Mesendoderm (in vitro differentiated cells): ENCODE measurements around the gene PLPPR1.

Source experiments
- DNase-seq: peaks from one replicate; pipeline ENCODE4 v3.0.0; 2013
- H2AK5ac ChIP-seq: 2 replicates; pipeline ENCODE4 v1.6.1; 2013; ENCODE audit warnings: low read length, inconsistent platforms
- H2BK120ac ChIP-seq: 2 replicates; pipeline ENCODE4 v1.6.1; 2013; ENCODE audit warnings: low read depth, mild to moderate bottlenecking, low read length, moderate library complexity, mixed read lengths
- H2BK15ac ChIP-seq: replicated peaks from 2 replicates; pipeline ENCODE4 v1.6.1; 2013; ENCODE audit warnings: low read depth, mild to moderate bottlenecking, moderate library complexity
- H2BK5ac ChIP-seq: 2 replicates; pipeline ENCODE4 v1.6.1; 2013; ENCODE audit warnings: low read length, inconsistent platforms
- H3K18ac ChIP-seq: 2 replicates; pipeline ENCODE4 v1.6.1; 2013; ENCODE audit warnings: mild to moderate bottlenecking, low read length, mixed read lengths
- H3K23ac ChIP-seq: one replicate; pipeline ENCODE4 v1.6.1; 2013; ENCODE audit warnings: low read length
- H3K27ac ChIP-seq: 2 replicates; pipeline ENCODE4 v1.5.1; 2013; ENCODE audit warnings: low read depth, mild to moderate bottlenecking, inconsistent platforms, low read length, moderate library complexity
- H3K27me3 ChIP-seq: 2 replicates; pipeline ENCODE4 v1.6.1; 2013; ENCODE audit warnings: low read length, control low read depth, mild to moderate bottlenecking, inconsistent platforms; ENCODE audit not compliant: insufficient read depth, poor library complexity
- H3K36me3 ChIP-seq: 2 replicates; pipeline ENCODE4 v1.6.1; 2013; ENCODE audit warnings: low read length, inconsistent platforms; ENCODE audit not compliant: control insufficient read depth, insufficient read depth
- H3K4ac ChIP-seq: one replicate; pipeline ENCODE4 v1.6.1; 2013; ENCODE audit warnings: low read depth, mild to moderate bottlenecking, low read length, moderate library complexity
- H3K4me1 ChIP-seq: 2 replicates; pipeline ENCODE4 v1.6.1; 2013; ENCODE audit warnings: low read depth, low read length, inconsistent platforms; ENCODE audit not compliant: control insufficient read depth
- H3K4me2 ChIP-seq: 2 replicates; pipeline ENCODE4 v1.6.1; 2013; ENCODE audit warnings: low read length
- H3K4me3 ChIP-seq: 2 replicates; pipeline ENCODE4 v1.5.1; 2013; ENCODE audit warnings: mild to moderate bottlenecking, low read length
- H3K56ac ChIP-seq: one replicate; pipeline ENCODE4 v1.6.1; 2013; ENCODE audit warnings: low read length
- H3K79me1 ChIP-seq: 2 replicates; pipeline ENCODE4 v1.6.1; 2013; ENCODE audit warnings: low read length, inconsistent platforms
- H3K79me2 ChIP-seq: 2 replicates; pipeline ENCODE4 v1.6.1; 2013; ENCODE audit warnings: mild to moderate bottlenecking, low read length; ENCODE audit not compliant: control insufficient read depth, insufficient read depth
- H3K9ac ChIP-seq: 2 replicates; pipeline ENCODE4 v1.6.1; 2013; ENCODE audit warnings: low read length, inconsistent platforms
- H4K5ac ChIP-seq: one replicate; pipeline ENCODE4 v1.6.1; 2013; ENCODE audit warnings: low read length
- H4K8ac ChIP-seq: one replicate; pipeline ENCODE4 v1.6.1; 2013; ENCODE audit warnings: low read depth, mild to moderate bottlenecking, control low read depth, low read length, moderate library complexity
- WGBS: extraction: QIAGEN DNeasy Blood & Tissue Kit; methylation state at CpG from one replicate; pipeline ENCODE4 v1.1.7; 2013; ENCODE audit warnings: low lambda C conversion rate, missing lambda C conversion rate; ENCODE audit not compliant: insufficient coverage; ENCODE audit errors: extremely low coverage; 5-methylcytosine and 5-hydroxymethylcytosine counted together

The PLPPR1 gene

DNA sequence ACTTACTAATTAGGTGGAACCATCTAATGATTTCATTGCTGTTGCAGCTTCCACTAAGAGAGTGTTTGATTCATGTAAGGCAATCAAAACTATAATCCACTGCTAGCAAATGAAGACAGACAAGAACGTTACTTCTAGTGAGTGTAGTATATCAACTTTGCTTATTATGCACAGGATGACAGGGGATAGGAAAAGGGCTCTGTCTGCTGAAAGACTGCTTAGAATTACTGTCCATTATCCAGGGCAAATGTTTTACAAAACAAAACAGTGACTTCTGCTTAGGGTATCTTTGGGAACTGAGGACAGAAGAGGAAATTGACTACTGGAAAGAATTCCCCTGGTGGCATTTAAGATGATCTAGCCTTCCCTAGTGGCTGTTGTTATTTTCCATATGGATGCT is 40.2 kb downstream of the PLPPR1 start:
- Histone ChIP-seq H3K4me2 (no peak overlapping the region), H3K4ac (no peak overlapping the region), H3K4me1 (peaks cover 2% of the 10 kb centered on the region), H2BK15ac (no peak overlapping the region), H4K8ac (no peak overlapping the region), H3K27ac (no peak overlapping the region), H3K4me3 (no peak overlapping the region), H3K56ac (no peak overlapping the region), H2BK120ac (no peak overlapping the region), H3K9ac (no peak overlapping the region), H4K5ac (no peak overlapping the region), H3K18ac (no peak overlapping the region), H3K79me2 (no peaks in the 10 kb centered on the region), H2AK5ac (no peak overlapping the region), H3K36me3 (no peaks in the 10 kb centered on the region), H3K27me3 (no peaks in the 10 kb centered on the region), H3K23ac (no peak overlapping the region), H2BK5ac (no peak overlapping the region), H3K79me1 (no peaks in the 10 kb centered on the region)
- no peak for DNase-seq
- no CpG with 5 or more reads among the region's 1 CpG for WGBS

DNA sequence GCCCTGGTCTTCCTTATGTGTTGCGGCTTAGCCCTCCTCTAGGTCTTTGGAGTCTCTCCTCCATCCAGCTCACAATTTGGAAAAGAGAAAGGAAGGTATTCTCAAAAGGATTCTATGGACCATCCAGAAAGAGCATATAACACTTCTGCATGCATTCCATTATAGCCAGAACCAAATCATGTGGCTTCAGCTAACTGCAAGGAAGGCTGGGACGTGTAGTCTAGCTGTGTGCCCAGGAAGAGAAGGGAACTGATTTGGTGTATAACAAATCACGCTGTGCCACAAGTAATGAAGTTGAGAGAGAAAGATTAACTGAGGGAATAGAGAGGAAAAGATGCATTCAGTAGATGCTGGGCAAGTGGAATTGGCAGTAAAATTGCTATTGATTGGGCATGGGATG is 43.7 kb downstream of the PLPPR1 start:
- Histone ChIP-seq H3K79me2 (no peaks in the 10 kb centered on the region), H3K23ac (no peak overlapping the region), H2AK5ac (no peak overlapping the region), H3K9ac (no peak overlapping the region), H4K5ac (no peak overlapping the region), H2BK120ac (no peak overlapping the region), H3K79me1 (no peaks in the 10 kb centered on the region), H3K56ac (no peak overlapping the region), H2BK5ac (no peak overlapping the region), H4K8ac (no peak overlapping the region), H3K27me3 (no peaks in the 10 kb centered on the region), H3K4me1 (peaks cover 2% of the 10 kb centered on the region), H3K4me2 (no peak overlapping the region), H3K18ac (no peak overlapping the region), H2BK15ac (no peak overlapping the region), H3K4ac (no peak overlapping the region), H3K36me3 (no peaks in the 10 kb centered on the region), H3K4me3 (no peak overlapping the region), H3K27ac (no peak overlapping the region)
- DNase-seq = no peak
- WGBS = no CpG with 5 or more reads among the region's 3 CpGs

DNA sequence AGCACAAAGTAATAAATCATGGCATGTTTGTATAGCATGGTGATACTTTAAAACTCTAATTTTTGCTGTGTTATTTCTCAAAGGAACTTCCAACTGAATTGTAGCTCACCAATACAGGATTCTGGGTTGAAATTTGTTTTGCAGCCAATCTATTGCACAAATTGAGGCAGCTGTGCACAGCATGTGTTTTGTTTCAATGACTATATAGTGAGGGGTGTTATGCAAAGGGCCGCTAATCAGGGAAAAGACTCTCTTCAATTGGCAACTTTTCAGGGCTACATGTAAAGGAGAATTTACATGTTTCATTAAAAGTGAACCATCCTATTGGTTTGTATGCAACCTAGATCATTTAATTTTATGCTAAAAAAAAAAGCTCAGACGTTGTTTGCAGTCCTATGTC is 44.6 kb downstream of the PLPPR1 start:
- Histone ChIP-seq H3K79me1 (no peaks in the 10 kb centered on the region), H3K4ac (no peak overlapping the region), H4K5ac (no peak overlapping the region), H2AK5ac (no peak overlapping the region), H3K4me3 (no peak overlapping the region), H3K56ac (no peak overlapping the region), H2BK5ac (no peak overlapping the region), H3K79me2 (no peaks in the 10 kb centered on the region), H3K23ac (no peak overlapping the region), H4K8ac (no peak overlapping the region), H3K4me2 (no peak overlapping the region), H2BK120ac (no peak overlapping the region), H3K18ac (no peak overlapping the region), H3K36me3 (no peaks in the 10 kb centered on the region), H3K27me3 (no peaks in the 10 kb centered on the region), H3K27ac (no peak overlapping the region), H3K9ac (no peak overlapping the region), H2BK15ac (no peak overlapping the region), H3K4me1 (peaks cover 2% of the 10 kb centered on the region)
- no CpG with 5 or more reads among the region's 2 CpGs for WGBS
- peak; percentile 7 for DNase-seq

DNA sequence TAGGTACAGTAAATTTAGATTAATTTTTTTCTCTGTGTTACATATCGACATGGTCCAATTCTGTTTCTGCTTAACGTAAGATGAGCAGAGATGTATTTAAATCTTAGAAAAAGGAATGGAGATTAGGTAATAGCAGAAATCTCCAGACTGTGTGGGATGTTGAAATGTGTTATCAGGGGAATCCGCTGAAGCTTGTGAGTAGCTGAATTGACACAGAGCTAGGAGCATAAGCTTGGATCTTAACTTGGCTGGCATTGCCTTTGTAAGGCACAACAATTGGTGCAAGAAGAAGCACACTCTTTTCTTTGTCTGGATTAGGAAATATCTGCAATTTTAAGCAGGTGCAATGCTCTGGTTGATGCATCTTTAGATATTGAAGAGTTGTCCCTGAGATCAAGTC is 53.1 kb downstream of the PLPPR1 start:
- Histone ChIP-seq H3K27ac (no peak overlapping the region), H2BK120ac (no peak overlapping the region), H3K36me3 (no peaks in the 10 kb centered on the region), H3K4ac (no peak overlapping the region), H3K4me2 (no peak overlapping the region), H3K23ac (no peak overlapping the region), H3K56ac (no peak overlapping the region), H2AK5ac (no peak overlapping the region), H3K79me1 (no peaks in the 10 kb centered on the region), H2BK15ac (no peak overlapping the region), H2BK5ac (no peak overlapping the region), H3K27me3 (no peaks in the 10 kb centered on the region), H3K4me1 (no peaks in the 10 kb centered on the region), H3K79me2 (no peaks in the 10 kb centered on the region), H4K5ac (no peak overlapping the region), H4K8ac (no peak overlapping the region), H3K4me3 (no peak overlapping the region), H3K18ac (no peak overlapping the region), H3K9ac (no peak overlapping the region)
- no CpG with 5 or more reads among the region's 3 CpGs for WGBS
- no peak for DNase-seq

DNA sequence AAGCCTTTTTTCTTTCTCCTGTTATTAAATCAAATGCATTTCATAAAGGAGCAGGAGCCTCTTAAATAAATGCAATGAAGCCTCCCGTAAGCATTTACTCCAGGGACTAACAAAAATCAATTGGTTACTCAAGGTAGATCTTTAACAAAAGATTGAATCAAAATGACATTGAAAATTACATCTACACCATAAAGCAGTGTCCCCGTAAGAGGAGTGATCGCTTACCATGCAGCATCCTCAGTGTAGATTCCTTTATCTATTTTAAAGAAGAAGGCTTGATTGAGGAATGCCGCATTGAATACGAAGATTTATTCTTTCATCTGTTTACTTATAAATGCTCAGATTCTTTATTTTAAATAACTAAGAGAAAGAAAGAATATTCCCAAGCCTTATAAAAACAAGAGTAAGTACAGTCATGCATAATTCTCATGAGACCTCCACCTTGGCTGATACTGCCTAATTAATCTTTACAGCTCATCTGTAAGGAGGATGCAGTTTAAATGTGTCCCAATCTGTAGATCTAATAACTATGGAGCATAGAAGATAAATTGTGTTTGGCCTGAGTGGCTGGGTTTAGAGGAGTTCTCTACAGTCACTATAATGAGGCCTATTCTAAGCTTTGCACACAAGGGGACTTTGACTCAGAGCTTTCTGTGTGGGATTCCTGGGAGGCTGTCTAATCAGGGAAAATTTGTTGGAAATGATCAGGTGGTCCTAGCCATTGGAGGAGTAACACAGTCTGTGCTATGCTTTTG is 55.1 kb downstream of the PLPPR1 start:
- no CpG with 5 or more reads among the region's 5 CpGs for WGBS
- Histone ChIP-seq H3K23ac (no peak overlapping the region), H3K27ac (no peak overlapping the region), H3K4me3 (no peak overlapping the region), H3K4ac (no peak overlapping the region), H3K56ac (no peak overlapping the region), H3K9ac (no peak overlapping the region), H2BK120ac (no peak overlapping the region), H3K18ac (no peak overlapping the region), H2BK15ac (no peak overlapping the region), H3K79me1 (no peaks in the 10 kb centered on the region), H3K4me1 (no peaks in the 10 kb centered on the region), H4K8ac (no peak overlapping the region), H3K79me2 (no peaks in the 10 kb centered on the region), H2AK5ac (no peak overlapping the region), H2BK5ac (no peak overlapping the region), H3K27me3 (no peaks in the 10 kb centered on the region), H4K5ac (no peak overlapping the region), H3K4me2 (no peak overlapping the region), H3K36me3 (no peaks in the 10 kb centered on the region)
- DNase-seq = no peak

DNA sequence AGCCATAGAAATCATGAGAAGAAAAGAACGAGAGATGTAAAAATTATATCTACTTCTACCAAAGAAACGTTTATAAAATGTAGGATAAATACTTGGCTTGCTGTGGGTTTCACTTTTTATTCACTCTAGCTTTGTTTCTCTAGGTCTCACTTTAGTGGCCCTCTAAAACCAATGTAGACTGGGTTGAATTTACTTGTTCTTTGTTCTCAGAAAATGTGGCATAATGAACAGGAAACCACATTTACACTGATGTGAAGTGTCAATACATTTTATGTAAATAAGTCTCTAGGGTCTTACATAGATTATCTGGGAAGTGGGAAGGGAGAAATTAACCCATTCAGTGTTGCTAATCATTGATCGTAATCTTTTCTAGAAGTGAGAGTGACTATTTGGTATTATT is 58.9 kb downstream of the PLPPR1 start:
- no peak overlapping the region for H3K4me3 ChIP-seq
- H4K5ac ChIP-seq = no peak overlapping the region
- no CpG with 5 or more reads among the region's 3 CpGs for WGBS
- no peak overlapping the region for H4K8ac ChIP-seq
- no peak overlapping the region for H2BK120ac ChIP-seq
- H3K23ac ChIP-seq = no peak overlapping the region
- H3K4me1 ChIP-seq = no peaks in the 10 kb centered on the region
- H3K27me3 ChIP-seq = no peaks in the 10 kb centered on the region
- peak; percentile 14 for DNase-seq
- no peak overlapping the region for H3K4ac ChIP-seq
- H3K36me3 ChIP-seq = no peaks in the 10 kb centered on the region
- no peak overlapping the region for H3K4me2 ChIP-seq
- H3K79me2 ChIP-seq = no peaks in the 10 kb centered on the region
- H2AK5ac ChIP-seq = no peak overlapping the region
- H3K56ac ChIP-seq = no peak overlapping the region
- no peaks in the 10 kb centered on the region for H3K79me1 ChIP-seq
- H3K27ac ChIP-seq = no peak overlapping the region
- H2BK15ac ChIP-seq = no peak overlapping the region
- H2BK5ac ChIP-seq = no peak overlapping the region
- no peak overlapping the region for H3K18ac ChIP-seq
- no peak overlapping the region for H3K9ac ChIP-seq
